ENCODE measurements around the gene SRL. TPM values are rescaled to one million over a fixed set of nuclear protein-coding genes. Genes with fewer than 3 reads are reported as not detected.
"Not testable (repeated sequence)": the region's sequence is repeated elsewhere in the genome, so short reads cannot be mapped to it uniquely, and the experiment has no call there.

Gene SRL
- polyA plus RNA-seq, 10 donors: 325 to 712 (median 510) TPM

DNA sequence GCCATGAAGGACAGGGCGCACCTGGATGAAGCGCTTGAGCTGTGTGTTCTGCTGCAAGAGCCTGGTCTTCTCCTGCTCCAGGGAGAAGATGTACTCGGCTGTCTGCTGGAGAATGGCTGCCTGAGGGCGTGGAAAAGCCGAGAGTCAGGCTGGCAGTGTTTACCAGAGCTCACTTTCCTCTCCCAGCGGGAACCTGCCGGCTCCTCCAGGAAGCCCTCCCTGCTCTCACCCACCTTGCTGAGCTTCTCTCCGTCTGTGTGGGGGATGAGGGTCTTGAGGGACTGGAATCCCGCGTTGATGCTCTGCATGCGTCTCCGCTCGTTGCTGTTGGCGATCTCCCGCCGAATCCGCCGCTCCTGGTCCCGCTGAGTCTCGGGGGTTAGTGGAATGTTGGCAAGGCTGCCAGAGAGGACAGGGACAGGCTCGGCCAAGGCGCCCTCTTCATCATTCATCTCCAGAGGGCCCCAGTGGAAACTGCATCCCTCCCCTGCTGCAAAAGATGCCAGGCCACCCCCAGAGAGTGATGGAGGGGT, 20.5 kb upstream of the SRL start:
- DNase-seq: no peak

DNA sequence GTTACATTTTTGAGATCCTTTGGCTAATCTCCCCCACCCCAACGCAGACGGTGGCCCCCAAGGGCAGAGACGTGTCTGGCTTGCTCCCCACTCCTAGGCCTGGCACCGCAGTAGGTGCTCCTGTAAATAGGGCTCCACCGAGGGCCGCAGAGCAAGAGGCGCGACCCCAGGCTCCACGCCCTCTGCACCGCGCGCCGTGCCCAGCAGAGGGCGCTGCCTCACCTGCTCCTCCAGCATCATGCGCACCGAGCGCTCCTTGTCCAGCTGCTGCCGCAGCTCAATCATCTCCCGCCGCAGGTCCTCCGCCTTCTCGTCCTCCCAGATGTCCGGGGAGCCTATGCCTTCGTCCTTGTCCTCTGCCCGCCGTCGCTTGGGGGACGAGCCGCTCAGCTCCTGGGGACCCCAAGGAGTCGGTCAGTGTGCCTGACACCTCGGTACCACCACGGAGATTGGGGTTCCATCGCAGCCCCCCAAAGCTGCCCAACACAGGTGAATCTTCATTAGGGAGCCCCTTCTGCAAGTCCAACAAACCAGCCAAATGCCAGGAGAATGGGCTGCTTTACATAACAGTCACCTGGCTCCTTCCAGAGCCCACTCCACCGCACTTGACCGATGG, 19.8 kb upstream of the SRL start:
- DNase-seq: no peak

DNA sequence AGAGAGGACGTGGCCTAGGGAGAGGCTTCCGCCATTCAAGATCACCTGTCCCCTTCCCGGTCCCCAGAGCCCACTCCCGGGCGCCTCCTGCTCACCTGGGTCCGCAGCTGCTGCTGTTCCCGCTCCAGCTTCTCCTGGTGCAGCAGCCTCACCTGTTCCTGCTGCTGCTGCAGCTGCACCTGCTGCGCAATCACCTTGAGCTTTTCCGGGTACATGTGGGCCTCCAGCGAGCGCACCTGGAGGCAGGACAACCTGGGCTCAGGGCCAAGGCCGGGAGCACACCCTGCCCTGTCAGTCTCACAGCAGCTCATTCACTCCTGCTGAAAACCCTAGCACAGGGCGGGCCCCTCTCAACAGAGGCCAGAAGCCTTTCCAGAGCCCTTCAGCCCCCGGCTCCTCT, 18.5 kb upstream of the SRL start:
- DNase-seq: no peak

DNA sequence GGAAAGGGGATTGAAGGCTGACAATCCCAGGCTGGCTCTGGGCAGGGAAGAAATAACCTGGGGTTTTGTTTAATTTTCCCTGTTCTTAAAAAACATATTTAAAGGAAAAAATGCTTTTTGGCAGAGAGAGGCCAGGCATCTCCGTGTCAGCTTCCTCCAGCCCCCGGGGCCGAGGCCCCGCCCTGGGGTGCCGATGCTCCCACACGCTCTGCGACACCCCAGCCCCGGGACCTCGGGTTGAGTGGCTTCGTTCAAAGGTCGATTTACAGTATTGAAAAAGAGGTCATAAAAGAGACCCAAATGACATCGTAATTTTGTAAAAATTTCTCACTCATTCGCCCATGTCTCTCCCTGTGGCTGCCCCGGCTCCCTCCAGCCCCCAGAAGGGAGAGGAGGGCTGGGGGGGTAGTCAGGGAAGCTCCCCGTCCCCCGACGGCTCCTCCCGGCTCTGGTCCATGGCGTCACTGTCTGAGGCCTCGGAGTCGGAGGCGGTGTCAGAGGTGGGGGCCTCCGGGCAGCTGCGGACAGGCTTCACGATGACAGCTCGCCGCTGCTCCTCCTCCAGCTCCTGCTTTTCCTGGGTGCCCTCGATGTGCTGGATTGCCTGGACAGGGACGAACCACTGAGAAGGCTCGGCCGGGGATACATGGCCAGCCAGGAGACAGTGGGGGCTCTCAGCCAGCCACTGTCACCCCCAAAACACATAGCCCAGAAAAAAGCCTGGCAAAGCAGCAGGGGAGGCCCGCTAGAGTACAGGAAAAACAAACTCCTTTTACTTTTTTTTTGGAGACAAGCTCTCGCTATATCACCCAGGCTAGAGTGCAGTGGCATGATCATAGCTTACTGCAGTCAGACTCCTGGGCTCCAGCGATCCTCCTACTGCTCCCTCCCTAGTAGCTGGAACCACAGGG, 16.0 kb upstream of the SRL start:
- peak in 1 of 3 donors; percentile 79 for DNase-seq

DNA sequence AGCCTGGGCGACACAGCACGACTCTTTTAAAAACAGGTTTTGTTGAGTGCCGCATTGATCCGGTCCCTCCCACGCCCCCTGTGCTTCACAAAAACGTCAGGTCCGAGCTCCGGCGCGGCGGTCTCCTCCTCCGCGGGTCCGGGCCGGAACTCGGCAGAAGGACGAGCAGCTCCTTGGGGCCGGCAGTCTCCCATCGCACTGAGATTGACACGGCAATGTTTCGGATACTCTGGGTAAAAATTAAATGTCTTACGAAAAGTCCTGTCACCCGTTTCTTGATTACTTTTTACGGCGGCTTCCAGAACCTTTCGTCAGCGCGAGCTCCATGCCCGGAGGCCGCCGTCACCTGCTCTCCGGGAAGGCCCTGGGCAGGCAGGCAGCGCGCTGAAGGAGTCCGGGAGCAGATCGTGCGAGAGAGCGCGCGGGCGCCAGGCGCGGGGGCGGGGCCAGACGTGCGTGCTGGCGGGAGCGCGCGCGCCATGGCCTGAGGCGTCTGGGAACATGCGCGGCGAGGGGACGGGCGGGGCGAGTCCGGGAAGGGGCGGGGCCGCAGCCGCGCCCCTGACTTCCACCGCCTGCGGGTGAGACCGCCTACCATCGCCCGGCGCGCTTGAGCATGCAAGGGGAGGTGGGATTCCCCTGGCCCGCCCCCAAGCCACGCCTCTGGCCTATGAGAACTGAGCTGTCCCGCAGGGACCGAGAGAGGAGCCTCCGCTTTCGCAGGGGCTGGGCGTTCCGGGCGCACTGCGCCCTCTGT, 11.7 kb upstream of the SRL start:
- peak; percentile 99 to 100 (median 99) for DNase-seq

DNA sequence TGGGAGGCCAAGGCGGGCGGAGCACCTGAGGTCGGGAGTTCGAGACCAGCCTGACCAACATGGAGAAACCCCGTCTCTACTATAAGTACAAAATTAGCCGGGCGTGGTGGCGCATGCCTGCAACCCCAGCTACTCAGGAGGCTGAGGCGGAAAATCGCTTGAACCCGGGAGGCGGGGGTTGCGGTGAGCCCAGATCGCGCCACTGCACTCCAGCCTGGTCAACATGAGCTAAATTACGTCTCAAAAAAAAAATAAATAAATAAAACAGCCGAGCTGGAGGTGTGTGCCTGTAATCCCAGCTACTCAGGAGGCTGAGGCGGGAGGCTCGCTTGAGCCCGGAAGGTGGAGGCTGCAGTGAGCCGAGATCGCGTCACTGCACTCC, 11.1 kb upstream of the SRL start:
- DNase-seq: not testable (repeated sequence)

DNA sequence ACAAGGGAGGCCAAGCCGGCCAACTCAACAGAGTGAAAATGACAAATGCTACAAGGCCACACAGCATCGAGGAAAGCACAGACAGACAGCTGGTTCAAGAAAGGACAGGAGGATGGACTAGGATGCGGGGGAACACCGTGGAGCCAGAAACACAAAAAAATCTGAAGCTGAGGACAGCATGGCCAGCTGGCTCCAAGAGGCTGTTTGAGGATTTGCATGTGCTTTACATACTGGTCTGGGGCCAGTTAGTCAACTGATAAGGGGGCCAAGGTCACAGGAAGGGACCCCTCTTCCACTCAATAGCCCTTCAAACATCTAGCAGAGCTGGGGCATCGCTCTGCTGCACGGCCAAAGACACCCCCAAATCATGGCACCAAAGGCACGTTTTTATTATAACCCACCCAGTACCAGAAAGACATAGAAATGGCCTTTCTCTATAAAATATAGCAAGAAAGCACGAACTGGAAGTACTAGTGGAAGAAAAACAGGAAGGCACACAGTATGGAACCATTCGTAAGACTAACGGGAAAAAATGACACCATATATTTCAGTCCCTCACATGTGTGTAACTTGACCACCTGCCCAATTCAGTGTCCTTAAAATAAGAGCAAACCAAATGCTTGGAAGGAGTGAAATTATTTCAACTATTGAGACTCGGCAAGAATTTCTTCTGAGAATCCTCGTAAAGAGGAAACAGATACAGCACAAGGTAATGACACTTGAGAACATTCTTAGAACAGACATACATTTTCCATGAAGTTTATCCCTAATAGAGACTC, 7.8 kb upstream of the SRL start:
- peak in 2 of 3 donors; percentile 59 to 82 for DNase-seq

DNA sequence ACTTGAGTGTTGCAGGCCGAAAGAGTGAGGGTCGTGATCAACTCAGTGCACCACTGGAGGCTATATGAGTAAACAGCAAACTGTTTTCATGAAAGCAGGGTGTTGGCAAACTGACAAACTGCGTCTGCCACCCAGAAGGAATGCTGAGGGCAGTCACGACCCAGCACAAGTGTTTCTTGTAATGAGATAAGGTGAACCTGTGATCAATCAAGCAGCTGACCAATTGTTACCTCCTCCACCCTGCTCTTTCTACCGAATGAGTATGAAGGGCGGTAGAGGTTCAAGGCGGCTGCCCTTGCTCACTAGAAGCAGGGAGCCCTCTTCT, 5.5 kb upstream of the SRL start:
- DNase-seq: no peak

DNA sequence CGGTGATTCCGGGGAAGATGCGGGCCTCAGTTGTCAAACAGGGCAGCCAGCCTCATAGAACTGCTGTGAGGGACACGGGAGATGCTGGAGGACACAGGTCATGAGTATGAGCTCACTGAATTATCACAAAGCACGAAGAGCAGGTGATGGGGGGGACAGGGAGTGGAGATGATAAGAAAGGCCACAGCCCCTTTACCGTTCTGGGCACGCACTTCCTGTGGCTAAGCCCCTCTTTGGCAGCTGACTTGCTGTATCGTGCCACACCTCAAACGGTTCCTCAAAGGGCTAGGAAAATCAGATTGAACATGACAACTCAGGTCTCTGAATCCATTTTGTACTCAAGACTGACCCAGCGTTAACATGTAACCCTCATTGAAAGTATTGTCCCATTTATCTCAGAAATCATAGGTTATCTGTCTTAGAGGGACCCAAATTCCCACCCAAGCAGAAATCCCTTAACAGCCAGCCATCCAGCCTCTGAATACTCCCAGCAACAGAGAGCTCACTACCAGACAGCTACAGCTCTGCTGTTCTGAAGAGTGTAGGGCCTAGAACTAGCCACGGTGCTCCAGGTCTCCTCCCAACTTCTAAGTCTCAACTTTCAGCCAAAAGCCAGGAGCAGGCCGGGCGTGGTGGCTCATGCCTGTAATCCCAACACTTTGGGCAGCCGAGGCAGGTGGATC, 5.0 kb upstream of the SRL start:
- DNase-seq: no peak

DNA sequence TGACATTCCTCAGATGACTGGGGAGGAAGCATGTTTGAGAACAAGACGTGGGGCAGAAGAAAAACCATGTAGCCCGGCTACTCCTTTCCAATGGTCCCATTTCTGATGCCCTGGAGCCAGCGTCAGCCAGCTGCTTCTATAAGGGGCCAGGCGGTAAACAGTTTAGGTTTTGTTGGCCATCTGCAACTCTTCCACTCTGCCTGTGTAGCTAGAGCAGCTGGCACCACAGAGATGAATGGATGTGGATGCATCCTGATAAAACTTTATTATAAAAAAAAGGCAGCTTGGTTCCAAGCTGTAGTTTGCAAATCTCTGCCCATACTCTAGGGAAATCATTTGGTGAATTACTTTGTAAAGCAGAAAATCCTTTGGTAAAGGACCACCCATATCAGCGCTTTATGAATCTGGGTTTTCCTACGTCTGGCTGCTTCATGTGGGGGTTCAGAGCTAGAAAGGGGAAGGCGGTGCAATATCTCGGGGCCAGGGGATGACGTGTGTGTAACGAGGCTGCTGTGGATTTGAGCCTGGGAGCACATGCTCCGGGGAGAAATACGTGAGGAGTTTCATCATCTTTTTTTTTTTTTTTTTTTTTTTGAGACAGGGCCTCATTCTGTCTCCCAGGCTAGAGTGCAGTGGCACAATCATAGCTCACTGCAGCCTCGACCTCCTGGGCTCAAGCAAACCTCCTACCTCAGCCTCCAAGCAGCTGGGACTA, 3.4 kb upstream of the SRL start:
- peak in 1 of 3 donors; percentile 57 for DNase-seq

DNA sequence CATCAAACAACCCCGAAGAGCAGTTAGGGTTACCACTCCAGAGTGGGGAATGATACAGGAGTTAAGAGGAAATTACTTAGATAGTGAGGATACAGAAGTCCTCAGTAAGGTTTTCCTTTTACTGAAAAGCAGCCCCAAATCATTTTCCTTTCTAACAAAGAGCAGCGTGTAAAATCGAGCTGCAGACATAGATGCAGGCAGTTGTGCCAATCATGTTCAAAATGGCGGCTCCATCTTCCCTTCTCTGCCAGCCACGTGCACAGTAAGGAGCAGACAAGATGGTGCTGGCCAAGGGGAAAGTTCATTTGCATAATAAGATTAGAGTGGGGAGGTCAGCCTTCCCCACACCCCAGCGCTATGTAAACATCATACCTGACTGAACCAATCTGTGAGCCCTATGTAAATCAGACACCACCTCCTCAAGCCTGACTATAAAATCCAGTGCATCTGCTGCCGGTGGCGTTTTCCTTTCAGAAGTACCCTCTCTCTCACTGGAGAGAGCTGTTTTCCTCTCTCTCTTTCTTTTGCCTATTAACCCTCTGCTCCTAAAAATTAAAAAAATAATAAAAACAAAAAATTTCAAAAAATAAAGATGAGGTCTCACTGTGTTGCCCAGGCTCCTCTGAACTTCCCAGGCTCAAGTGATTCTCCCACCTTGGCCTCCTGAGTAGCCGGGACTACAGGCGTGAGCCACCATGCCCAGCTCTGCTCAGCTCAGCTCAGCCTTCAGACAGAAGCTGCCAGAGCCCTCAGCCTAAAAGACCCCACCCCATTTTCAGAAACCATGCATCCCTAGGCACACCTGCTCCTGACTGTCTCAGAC, 2.6 kb upstream of the SRL start:
- peak in 2 of 3 donors; percentile 43 to 56 for DNase-seq

DNA sequence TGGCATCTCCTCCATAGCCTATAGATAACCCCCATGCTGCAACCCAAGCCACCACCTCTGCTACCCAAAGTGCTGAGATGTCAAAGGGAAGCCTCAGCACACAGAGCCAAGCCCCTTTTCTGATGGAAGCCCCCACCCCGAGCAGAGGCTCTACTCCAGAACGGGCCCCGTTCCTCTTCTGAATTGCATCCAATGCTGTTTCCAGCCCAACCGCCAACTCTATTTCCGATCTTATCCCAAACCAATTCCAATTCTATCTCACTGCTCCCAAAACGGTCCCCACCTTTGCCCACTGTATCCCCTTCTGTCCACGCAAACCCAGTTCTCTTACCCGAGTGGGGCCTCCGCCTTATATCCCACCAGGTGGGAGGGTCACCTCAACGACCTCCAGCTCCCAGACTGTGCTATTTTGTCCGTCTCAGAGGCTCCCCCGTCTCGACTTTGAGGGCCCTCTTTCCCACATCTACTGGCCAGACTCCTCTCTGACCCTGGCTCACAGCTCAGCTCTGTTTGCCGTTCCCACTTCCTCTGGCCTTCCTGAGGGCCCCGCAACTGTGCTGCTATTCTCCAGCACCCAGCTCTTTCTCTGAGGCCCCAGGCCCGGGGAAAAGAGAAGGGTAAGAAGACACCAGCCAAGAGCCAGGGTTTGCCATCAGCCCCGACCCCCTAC, 487 bp downstream of the SRL start:
- peak in 2 of 3 donors; percentile 49 to 74 for DNase-seq

DNA sequence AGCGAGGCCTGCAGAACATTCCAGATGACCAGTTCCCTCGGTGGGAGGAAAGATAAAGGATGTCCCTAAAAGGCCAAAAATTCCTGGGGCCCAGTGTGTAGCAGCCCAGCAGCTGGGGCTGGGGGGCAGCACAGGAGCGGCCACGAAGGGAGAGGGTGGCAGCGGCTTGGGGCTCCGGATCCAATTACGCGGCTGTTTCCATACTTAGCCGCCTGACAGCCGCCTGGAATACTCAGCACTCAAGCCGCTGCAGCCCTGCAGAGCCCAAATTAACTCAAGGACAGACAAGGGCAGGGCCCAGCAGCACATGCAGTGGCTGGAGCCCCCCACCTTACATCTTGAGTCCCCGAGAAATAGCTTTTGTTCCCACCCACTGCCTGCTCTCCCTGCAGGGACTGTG, 1.3 kb downstream of the SRL start:
- peak in 2 of 3 donors; percentile 69 to 80 for DNase-seq

DNA sequence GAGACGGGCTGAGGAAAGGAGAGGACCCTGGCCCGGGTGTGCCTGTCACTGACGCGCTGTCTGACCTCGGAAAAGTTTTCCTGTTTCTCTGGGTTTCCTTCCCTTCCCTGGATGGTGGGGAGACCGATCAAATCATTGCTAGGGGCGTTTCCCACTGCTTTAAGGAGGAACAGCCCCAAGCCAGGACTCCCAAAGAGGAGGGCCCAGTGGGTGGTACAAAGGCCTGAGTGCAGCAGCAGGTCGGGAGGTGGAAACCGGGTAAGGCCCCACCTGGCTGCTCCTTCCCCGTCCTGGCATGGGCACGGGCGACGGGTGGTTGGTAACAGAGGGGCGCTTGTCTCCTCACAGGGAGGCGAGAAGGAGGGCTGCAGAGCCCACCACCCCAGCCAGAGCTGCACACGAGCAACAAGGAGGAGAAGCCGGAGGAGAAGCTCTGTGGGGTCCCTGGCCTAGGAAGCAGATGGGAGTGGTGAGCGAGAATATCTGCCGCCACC, 2.2 kb downstream of the SRL start:
- DNase-seq: peak in 1 of 3 donors; percentile 44

DNA sequence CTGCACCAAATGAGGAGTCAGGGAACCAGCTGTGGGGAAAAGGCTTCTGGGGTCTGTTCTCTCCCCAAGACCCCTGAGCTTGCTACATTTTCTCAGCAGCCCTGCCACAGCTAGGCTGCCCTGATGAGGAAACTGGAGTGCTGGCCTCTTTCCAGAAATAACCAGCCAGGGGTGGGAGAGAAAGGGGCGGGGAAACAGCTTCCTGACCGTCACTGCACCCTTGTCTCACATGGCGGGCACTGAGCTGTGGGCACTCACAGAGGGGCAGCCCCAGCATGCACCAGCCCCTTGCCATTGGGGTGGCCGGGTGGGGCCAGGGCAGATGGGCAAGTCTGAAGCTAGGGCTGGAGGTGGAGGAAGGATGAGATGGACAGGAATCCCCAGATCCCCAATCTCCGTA, 2.9 kb downstream of the SRL start:
- no peak for DNase-seq

DNA sequence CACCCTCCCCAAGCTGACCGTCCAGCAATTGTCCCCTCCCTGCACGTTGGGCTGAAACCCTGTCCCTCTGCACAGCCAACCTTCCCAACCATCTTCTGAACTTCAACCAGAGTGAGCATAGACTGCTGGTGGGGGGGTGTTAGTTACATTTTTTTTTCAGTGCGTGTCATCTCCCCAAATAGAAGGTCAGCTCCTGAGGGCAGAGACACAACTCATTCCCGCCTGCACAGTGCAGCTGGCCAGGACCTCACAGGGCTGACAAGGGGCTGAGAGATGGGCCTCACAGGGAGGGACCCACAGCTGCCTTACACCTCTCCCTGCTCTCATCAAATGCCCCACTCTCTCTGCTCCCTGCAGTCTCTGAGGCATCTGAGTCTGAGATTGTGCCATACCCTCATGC, 8.4 kb downstream of the SRL start:
- peak in 2 of 3 donors; percentile 64 to 74 for DNase-seq

DNA sequence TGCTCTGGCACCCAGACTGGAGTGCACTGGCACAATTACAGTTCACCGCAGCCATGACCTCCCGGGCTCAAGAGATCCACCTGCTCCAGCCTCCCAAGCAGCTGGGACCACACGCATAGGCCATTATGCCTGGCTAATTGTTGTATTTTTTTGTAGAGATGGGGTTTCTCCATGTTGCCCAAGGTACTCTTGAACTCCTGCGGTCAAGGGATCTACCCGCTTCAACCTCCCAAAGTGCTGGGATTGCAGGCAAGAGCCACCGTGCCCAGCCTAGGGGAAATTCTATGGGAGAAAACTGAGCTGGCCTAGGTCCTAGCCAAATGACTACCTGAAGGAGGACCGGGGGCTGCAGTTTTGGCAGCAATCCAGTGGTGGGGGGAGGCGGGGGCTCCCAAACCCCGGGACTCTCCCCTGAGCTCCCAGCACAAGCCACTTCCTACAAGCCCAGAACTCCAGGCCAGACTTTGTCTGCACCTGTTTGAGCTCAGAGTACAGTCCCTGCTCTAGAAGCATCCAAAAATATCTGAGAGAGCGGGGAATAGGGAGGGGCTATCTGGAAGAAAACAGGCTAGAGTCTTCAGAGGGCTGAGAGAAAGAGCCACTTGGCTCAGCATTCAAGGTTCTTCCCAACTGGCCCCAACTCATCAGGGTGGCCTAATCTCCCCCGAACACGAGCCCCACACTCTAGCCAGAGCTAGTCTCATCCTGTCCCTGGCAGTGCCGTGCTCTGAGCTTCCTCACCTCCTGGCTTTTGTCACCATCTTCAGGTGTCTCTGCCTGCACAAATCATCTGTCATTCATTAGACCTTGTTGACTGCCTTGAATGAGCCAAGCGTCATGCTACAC, 9.1 kb downstream of the SRL start:
- DNase-seq: peak; percentile 83 to 92 (median 84)

DNA sequence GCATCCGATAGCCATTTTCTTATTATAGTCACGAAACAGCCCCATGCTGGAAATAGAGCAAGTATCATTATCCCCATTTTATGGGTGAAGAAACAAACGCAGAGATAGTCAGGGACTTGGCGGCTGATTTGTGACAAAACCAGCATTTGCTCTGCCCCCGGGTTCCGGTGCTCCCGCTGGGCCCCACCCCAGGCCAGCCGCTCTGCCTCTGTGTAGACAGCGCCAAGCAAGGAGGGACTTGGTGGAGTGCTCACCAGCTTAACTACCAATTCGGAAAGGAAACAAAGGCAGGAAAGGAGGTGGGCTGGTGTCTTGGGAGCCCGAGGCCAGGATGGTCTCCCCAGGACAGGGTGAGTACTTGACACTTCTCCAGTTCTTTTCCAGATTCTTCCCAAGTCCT, 10.0 kb downstream of the SRL start:
- DNase-seq: no peak
